ENCODE results near the gene TMEM45B. TPM values are rescaled to one million over a fixed set of nuclear protein-coding genes. Genes with fewer than 3 reads are reported as not detected.

Gene TMEM45B
- total and polyA plus RNA-seq, 2 of the 13 experiments (the other 11 are each of a cell fraction or from before 2014, with no cell fraction given): 29.1 to 181 TPM

GRCh38 chr11:129895126-129896041 lies 79.7 kb downstream of the TMEM45B start, which contains the start of gene NFRKB (continued):
- TF ChIP-seq ARID4A (CRISPR knock-in tag; IDR thresholded peaks at IDR 0.05; ENCODE audit: borderline replicate concordance): peak; percentile 82; the same call in 1 of the 2 replicates
- 0 out of 2 replicates have a peak, but pooled peaks have one; percentile 46 for TF ChIP-seq MEIS2 (CRISPR knock-in tag; IDR thresholded peaks at IDR 0.05)
- TF ChIP-seq ZNF143 (CRISPR knock-in tag; IDR thresholded peaks at IDR 0.05): no peak
- no peak for TF ChIP-seq ADNP (CRISPR knock-in tag; IDR thresholded peaks at IDR 0.05)
- TF ChIP-seq DMAP1 (CRISPR knock-in tag; IDR thresholded peaks at IDR 0.05): peak; percentile 52; the same call in 1 of the 2 replicates
- no peak for TF ChIP-seq SNAPC5 (CRISPR knock-in tag; IDR thresholded peaks at IDR 0.05; ENCODE audit: borderline replicate concordance)
- no peak for TF ChIP-seq IKZF4 (CRISPR knock-in tag; IDR thresholded peaks at IDR 0.05; ENCODE audit: borderline replicate concordance, low read depth, not compliant biosample characterization)
- peak; percentile 85 for TF ChIP-seq GMEB1 (CRISPR knock-in tag; IDR thresholded peaks at IDR 0.05; ENCODE audit: borderline replicate concordance)
- TF ChIP-seq CEBPB (IDR thresholded peaks at IDR 0.05; ENCODE audit: borderline replicate concordance, low read depth, low read length): no peak
- TF ChIP-seq ASH2L (IDR thresholded peaks at IDR 0.05; ENCODE audit: insufficient read length, low read depth, low read length): peak; percentile 96
- no peak for TF ChIP-seq DDIT3 (CRISPR knock-in tag; IDR thresholded peaks at IDR 0.05)
- no peak for TF ChIP-seq BCL6 (CRISPR knock-in tag; IDR thresholded peaks at IDR 0.05)
- TF ChIP-seq ZFX (CRISPR knock-in tag; IDR thresholded peaks at IDR 0.05; ENCODE audit: low read depth): peak; percentile 84
- TF ChIP-seq TGIF2 (CRISPR knock-in tag; IDR thresholded peaks at IDR 0.05): 0 out of 2 replicates have a peak, but pooled peaks have one; percentile 74
- TF ChIP-seq FOXC1 (CRISPR knock-in tag; IDR thresholded peaks at IDR 0.05; ENCODE audit: borderline replicate concordance): no peak
- TF ChIP-seq SAFB2 (CRISPR knock-in tag; IDR thresholded peaks at IDR 0.05; ENCODE audit: borderline replicate concordance, low read depth): peak; percentile 12; the same call in 1 of the 2 replicates
- TF ChIP-seq ZNF576 (CRISPR knock-in tag; IDR thresholded peaks at IDR 0.05): no peak
- TF ChIP-seq YY1 (IDR thresholded peaks at IDR 0.05; ENCODE audit: insufficient read depth, insufficient replicate concordance, low read depth, low read length): no peak
- TF ChIP-seq JUN (CRISPR knock-in tag; IDR thresholded peaks at IDR 0.05): no peak
